ENCODE results near the gene SF3B4.

SF3B4 gene

DNA sequence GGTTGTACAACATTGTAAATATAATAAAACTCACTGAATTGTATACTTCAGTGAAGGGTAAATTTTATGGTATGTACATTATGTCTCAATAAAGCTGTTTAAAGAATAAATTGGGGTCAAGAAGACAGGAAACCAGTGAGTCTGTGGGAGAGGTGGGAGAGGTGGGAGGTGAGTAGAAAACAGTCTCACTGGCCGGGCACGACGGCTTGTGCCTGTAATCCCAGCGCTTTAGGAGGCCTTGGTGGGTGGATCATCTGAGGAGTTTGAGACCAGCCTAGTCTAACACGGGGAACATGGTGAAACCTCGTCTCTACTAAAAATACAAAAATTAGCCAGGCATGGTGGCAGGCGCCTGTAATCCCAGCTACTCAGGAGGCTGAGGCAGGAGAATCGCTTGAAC, 4.9 kb upstream of the SF3B4 start:
- DNase-seq, result no peak

DNA sequence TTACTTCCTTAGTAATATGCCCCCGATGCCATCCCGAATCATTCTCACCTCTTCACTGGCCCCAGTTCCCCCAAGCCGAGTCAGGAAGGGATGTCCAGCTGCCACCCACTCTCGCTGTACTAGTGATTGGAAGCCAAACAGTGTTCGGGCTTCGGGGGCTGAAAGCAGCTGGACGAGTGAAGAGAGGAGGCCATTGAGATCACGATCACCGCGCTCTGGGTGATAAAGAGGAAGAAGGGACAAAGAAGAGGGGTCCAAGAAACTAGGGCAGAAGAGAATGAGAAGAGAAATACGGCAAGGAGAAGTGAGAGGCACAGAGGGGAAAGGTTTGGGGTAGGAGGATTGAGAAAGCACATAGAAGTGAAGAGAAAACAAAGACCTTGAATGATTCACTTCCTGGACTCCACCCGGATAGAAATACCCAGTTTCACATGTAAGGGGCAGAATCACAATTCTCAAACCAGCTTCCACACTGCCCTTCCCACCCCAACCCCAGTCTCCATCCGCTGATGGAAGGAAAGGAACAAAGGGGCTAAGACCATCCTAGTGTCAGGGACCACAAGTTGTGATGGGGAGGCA, 3.7 kb upstream of the SF3B4 start:
- DNase-seq, result no peak

DNA sequence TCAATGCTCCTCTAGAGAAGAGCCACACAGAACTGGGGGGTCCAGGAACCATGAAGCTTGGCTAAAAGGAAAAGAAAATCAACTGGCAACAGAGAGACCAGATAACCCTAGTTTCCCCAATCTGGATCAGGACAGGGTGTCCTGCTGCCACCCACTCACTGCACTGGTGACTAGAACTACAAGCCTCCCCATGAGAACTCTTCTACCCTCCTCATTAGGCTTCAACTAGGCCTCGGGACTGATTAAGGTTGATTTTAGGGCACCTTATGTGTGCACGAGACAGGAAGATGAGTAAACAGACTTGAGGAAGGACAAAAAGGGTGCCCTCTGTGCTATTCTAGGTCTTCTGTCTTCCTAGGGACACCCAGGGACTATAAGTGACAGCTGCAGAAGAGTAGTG, 2.3 kb upstream of the SF3B4 start:
- DNase-seq, result no peak

DNA sequence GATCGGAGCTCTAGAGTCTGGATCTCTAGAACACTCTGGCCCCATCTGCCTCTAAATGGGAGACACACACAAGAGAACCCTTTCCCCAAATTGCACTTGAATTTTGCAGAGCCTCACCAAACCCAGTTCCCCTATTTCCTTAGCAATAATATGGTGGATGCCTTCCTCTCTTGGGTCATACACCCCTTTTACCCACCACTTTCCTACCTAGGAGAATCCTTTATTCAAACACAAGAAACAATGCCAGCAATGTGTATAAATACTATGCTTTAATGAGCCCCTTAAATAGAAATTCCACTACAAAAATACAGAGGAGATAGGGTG, 760 bp upstream of the SF3B4 start:
- DNase-seq, result no peak

GRCh38 chr1:149927056-149927562, 494 bp downstream of the SF3B4 start:
- no peak for DNase-seq

GRCh38 chr1:149926296-149926695, 1.3 kb downstream of the SF3B4 start:
- no peak for DNase-seq

DNA sequence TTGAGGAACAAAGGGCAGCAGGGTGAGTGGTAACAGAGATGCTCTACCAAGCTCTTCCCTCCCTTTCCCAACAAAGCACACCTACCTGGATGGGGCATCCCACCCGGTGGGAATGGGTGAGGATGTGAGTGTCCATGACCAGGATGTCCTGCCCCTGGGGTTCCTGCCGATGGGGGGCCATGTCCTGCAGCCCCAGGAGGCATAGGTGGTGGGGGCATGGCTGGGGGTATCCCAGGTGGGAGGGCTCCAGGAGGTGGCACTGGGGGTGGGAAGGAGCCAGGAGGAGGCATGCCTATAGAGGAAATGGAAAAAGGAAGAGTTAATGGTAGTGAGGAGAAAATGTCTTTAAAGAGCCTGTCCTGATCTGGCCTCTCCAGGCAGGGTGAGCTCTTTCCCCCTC, 1.9 kb downstream of the SF3B4 start:
- DNase-seq, result no peak

- no peak for DNase-seq
These were observed 2.3 kb downstream of the SF3B4 start for GRCh38 chr1:149925345-149925744.

GRCh38 chr1:149923626-149924025, 4.0 kb downstream of the SF3B4 start:
- DNase-seq, result no peak

DNA sequence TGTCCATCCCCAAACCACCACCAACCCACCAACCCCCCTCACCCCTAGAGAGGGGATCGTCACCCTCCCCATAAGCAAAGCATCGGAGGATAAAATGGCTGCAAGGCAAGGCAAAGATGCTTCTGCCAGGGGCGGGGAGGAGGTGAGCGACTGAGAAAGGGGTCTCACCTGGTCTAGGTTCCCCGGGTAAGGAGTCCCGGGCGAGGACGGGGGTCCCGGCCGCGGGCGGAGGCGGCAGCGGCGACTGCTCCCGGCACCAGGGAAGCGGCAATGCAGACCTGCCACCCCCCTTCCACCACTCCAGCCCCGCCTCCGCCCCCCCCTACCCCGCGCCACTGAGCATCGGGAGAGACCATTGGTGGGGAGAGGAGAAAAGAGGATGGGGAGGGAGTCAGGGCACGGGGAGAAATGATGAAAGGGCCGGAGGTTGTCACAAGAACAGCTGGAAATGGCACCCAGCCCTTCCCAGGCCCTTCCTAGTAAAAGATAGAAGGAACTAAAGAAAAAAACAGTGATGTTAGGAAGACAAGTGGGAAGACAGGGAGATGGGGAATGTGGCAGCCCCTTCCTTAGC, 9.9 kb downstream of the SF3B4 start, which contains the start of gene SV2A:
SV2A (minus strand) TSS at position 274 of the 574 bp plus-strand sequence. CDS start 4,004 bp downstream, outside the sequence.
- peak; percentile 58 for DNase-seq

GRCh38 chr1:149916898-149917252, 10.7 kb downstream of the SF3B4 start:
- no peak for DNase-seq

DNA sequence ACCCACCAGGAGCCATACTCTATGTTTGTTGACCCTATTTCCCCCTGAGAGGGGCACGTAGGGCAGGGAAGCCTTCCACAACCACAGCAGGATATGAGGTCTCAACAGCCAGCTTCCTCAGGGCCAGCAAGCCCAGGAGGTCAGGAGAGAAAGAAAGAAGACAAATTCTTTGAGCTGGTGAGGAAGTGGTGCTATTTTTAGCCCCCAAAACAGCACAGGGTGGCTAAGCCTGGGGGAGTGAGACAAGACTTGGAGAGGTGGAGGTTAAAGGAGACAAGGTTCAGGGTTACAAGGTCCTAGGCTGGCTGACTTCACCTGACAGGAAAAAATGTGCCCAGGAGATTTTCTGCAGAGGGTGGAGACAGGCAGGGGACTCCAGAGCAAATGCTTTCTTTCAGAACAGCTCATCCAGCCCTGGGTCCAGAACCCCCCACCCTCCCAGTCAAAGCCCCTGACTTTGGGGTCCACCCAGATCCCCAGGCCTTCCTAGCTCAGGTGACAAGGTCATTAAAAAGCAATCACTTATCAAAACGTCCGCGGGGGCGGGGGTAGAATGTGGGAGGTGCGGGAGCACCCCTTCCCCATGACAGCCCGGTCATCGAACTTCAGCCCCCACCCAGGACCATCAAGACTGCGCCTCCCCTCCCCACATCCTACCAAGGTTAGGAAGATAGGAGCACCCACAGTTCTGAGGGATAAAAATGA, 11.3 kb downstream of the SF3B4 start:
- no peak for DNase-seq

DNA sequence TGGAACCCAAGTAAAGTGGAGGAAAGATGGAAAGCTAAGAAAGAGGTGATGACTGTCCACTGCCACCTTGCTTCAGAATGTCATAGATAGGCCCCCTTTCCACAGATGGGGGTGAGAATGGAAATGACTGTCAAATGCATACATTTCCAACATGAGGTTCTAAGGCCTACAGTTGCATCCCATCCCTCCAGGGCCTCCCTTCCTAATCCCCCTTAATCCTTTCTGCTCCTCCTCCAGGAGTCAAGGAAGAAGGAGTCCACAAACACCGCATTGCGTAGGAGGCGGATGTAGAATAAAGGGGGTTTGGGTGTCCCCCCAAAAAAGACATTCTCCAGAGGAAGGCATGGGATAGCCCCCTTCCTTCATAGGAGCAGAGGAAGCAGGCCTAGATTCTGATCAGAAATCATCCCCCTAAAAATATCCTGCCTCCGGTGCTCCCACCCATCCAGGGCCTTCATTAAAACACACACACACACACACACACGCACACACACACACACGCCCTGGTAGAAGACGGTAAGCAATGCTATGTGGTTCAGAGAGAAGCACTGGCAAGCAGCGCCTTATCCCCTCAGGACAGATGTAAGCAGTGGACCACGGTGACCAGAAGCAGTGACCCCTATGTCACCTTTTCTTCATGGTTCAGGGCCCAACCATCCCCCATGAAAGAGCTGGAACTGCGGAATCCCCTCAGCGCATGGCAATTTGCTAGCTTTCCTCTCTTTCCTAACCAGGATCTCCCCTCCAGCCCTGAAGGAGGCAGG, 12.0 kb downstream of the SF3B4 start:
- no peak for DNase-seq

- DNase-seq, result no peak
These were observed 13.1 kb downstream of the SF3B4 start for GRCh38 chr1:149914545-149914944.

GRCh38 chr1:149906570-149907075, 21.0 kb downstream of the SF3B4 start:
- DNase-seq, result no peak

DNA sequence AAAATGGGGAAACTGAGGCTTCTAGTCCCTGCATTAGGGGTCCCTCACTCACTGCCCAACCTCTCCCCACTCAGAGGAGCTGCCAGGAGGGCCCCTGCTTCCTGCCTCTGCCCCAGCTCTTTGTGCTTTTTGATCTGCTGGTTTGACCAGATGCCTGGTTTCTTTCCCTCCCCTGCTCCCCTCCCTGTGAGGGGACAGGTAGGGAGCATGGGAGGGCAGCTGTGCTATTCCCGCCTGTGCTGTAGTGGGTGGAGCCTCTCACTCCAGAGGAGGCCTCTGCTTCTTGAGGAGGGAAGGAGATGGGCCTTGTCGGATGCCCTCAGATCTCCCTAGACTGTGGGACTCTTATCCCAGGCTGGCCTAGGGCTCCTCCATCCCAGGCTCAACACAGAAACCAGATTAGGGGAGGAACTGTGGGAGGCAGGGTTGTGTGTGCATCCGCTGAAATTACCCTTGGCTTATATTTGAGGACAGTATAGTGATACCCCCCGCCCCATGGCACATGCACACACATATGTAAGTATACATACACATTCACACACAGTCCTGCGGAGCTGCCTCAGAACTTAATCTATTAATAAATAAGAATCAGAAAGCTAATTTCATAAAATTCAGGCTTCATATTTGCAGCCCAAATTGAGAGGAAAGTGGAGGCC, 23.6 kb downstream of the SF3B4 start:
- DNase-seq, result no peak

GRCh38 chr1:149899460-149900284, 27.9 kb downstream of the SF3B4 start, which contains the start of gene BOLA1:
Gene BOLA1 (plus strand): TSS chr1:149899568. CDS start chr1:149900060, 492 bp downstream.
- DNase-seq, result peak; percentile 90

DNA sequence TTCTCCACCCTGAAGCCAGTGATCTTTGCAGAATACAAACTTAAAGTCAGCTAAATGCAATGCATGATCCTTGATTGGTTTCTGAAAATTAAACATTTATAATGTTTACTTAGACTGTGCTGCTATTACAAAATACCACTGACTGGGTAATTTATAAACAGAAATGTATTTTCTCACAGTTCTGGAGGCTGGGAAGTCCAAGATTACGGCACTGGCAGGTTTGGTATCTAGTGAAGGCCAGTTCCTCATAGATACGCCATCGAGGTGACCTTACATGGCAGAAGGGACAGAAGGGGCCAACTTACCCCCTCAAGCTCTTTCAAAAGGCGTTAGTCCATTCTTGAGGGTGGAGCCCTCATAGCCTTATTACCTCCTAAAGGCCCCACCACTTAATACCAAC, 31.0 kb downstream of the SF3B4 start:
- no peak for DNase-seq

DNA sequence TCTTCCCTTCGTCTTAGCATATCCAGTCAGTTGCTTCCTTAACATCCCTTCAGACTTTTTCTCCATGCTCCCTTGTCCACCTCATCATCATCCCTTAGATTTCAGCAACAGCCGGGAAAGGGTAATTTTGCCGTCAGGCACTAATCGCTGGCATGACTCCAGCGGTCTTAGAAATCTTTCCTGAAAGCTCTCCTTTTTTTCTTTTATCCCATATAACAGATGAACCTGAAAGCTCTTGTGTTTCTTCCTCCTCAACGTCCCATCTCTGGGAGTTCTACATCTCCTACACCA, 38.7 kb downstream of the SF3B4 start:
- DNase-seq, result no peak

DNA sequence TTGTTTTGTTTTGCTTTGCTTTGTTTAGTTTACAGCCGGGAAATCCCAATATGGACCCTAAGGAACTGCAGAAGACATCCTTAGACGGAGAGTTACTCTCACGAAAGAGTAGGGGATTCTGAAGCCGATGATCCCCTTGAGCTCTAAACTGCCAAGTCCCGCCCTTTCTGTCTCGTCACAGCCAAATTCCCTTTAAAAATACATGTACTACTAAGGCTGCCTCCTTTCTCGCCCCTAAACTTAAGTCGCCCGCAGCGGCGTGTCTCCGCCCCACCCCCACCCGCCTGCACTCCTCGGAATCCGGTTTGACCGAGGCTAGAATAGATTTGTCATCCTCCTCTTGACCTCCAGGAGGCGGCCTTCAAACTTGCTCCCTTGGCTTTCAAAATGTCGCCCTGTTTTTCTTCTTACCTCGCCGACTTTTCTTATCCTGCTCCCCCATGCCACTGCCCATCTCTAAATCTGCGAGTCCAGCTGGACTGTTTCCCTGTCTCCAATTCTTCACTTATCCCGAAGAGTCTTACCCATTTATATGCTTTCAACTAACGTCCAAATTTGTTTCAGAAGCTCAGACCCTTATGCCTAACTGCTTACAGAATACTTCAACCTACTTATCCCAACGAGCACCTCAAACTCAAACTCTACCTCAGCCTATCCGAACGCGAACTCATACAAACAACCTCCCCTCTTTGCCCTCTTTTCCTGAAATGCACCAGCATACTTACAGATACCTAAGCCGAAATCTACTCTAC, 39.2 kb downstream of the SF3B4 start:
- peak; percentile 81 for DNase-seq
